Erythroblast (primary cell): ENCODE data around the gene KCNMA1.
"Not testable (repeated sequence)": the region's sequence is repeated elsewhere in the genome, so short reads cannot be mapped to it uniquely, and the experiment has no call there.

Experiments
- DNase-seq, 2 experiments: peaks; one replicate each; lab custom pipeline; 2025; lab: John Stamatoyannopoulos, UW
- GATA1 ChIP-seq: IDR thresholded peaks from 2 replicates; pipeline ENCODE4 v1.6.1; 2011; ENCODE audit warnings: low read depth, mild to moderate bottlenecking, control low read depth, low read length, moderate library complexity
- POLR2A ChIP-seq: IDR thresholded peaks from 2 replicates; pipeline ENCODE4 v1.6.1; 2011; ENCODE audit warnings: mild to moderate bottlenecking, low read length

KCNMA1 gene

DNA sequence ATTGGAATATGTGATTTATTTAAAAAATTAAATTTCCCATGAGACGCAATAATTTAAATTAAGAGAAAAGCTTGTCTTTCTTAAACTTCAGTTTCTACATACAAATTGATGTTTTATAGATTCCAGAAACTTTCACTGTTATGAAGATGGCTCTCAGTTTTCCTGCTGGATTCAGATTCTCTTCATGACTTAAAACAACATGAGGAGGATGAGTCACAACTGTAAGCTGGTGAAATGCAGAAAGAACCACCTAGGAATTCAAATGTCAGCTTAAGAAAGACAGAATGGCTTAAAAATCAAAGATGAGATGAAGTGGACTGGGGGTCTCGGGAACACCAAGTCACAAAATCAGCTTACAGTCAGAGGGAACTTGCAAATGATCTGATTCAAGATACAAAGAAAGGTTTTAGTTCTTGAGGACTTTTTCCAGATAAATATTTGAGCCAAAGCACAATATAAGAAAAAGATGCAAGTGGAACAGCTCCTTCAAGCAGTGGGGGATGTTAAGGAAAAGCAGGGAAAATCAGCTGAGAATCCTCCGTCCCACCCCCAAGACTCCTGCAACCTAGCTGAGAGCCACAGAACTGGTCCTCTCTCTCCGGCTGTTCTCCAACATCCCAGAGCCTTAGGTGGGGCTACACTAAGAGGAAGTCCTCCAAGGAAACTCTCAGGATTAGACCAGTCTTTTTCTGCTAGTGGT lies 279.8 kb downstream of the KCNMA1 start:
- TF ChIP-seq POLR2A (no peak), GATA1 (no peak)
- DNase-seq: no peak

DNA sequence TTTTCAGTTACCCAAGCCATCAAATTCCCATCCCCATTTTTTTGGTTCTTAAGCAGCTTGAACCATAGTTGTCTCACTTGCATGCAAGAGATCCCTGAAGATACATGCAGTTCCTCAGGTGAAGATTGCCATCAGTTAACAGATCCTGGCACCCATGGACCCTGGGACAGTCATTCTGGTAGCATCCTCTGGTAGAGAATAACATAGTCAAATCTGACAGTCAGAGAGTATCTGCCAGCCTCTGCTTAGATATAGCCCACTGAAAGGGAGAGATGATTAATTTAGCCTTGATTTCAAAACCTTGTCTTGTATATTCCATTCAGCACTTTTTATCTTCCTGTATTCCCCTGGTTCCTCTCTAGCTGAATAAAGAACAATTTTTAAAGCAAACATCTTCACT lies 280.4 kb downstream of the KCNMA1 start:
- no peak for DNase-seq
- TF ChIP-seq GATA1 (no peak), POLR2A (no peak)

DNA sequence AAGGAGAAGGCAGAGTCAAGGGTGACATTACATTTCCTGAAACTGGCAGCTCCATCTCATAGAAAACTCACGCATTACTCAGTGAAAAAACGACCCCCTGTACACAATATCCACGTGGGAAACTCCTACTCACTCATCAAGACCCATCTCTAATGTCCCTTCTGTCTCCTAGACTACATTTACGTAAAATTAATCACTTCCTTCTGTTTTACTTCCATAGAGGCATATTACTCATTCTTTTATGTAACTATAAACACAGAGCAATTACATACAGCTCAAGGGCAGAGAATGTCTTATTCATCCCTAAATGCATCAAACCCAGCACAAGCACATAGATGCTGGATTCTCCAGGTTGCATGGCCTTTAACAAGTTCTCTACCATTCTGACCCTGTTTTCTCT lies 281.8 kb downstream of the KCNMA1 start:
- no peak for DNase-seq

DNA sequence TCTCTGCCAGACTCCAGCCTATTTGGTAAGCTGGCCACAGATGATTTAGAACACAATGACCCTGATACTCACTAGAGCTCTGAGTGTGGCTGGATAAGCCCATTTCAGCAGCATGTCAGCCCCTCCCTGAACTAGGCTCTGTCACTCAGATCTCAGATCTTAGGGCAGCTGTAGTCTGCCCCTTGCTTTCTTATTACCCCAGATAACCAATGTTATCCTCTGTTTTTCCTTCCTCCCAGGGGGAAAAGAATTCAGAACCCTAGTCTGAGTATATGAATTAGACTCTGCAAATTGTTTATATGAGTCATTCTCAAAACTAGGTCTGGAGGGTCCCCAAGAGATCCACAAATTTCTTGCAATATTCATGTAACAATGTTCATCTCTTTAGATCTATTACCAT lies 286.2 kb downstream of the KCNMA1 start:
- no peak for DNase-seq
- no peak for TF ChIP-seq POLR2A
- no peak for TF ChIP-seq GATA1

More for the DNA sequence above, 281.8 kb downstream of the KCNMA1 start:
- no peak for TF ChIP-seq POLR2A
- no peak for TF ChIP-seq GATA1

DNA sequence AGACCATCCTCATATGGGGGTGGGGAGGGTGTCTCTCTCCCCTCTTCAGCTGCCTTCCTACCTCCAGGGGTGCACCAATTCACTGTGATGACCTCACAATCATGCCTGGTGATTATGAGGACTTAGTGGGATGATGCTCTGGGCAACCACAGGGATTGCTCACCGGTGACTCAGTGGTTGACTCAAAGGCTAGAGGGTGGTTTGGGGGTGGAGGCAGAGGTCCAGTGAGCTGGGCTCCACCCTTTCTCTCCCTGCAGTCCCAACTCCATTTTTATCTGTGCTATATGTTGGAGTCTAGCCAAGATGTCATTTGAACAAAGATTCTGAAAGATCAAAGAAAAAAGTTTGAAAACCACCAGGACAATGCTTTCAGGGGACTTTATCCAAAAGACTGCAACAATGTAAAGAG lies 286.9 kb downstream of the KCNMA1 start:
- no peak for TF ChIP-seq GATA1
- TF ChIP-seq POLR2A: no peak
- DNase-seq: peak; percentile 5 to 57

DNA sequence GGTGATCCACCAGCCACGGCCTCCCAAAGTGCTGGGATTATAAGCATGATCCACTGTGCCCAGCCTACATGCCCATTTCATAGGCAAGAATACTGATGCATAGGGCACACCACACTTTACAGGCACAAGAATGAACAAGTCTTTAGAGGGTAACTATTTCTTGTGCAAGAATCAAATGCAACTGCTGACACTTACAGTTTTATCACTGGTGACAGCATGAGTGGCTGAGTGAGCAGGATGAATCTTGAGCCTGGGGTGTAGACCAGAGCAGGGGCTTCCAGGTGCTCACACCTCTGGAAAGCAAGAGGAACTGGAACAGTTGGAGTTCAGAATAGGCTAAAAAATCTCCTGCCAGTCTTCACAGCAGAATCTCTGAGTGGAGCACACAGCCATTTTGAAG lies 287.5 kb downstream of the KCNMA1 start:
- no peak for DNase-seq

DNA sequence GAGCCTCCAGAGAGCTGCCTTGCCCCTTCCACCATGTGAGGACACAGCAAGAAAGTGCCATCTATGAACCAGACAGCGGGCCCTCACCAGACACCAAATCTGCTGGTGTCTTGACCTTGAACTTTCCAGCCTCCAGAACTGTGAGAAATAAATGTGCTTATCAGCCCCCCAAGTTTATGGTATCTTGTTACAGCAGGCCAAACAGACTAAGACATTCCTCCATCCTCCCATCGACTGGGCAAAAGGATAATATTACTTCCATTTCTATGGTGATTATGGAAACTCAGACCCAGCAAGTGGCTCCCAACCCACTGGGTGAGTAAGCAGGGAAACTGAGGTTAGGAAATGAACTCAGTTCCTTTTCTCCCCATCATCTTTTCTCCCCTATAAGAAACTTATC lies 288.4 kb downstream of the KCNMA1 start:
- no peak for DNase-seq
- TF ChIP-seq GATA1: no peak

More for the DNA sequence above, 287.5 kb downstream of the KCNMA1 start:
- TF ChIP-seq POLR2A (no peak), GATA1 (no peak)

DNA sequence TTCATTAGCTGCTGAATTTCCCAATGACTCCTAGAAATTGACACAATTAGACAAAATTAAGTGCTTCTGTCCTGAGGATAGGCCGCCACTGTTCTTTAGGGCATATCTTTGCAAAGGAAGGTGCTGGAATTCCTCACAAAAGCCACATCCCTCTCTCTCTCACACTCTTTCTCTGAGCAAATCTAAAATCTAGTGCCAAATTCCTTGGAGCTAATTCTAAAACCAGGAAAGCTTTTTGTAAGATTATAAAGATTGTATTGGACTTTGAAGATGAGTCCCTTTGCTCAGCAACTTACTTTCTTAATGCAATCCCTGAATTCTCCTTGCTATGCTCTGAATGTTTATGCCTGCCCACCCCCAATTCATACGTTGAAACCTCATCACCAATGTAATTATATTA lies 288.9 kb downstream of the KCNMA1 start:
- TF ChIP-seq GATA1 (no peak), POLR2A (no peak)
- no peak for DNase-seq

DNA sequence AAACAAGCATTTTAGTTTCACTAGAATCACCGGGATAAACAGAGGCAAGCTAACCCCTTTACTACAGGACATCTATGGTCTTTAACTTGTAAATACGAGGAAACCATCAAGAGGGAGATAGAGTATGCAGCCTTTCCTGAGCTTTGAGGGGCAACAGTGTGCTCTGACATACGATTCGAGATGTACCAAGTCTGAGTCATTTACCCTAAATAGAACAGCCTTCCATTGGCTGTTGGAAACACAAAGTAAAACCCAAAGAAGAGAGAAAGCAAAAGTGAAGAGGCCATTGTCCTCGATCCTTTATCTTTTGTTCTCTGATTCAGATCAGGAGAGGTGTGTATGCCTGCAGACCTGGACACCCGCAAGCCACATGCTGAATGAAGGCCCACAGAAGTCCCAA lies 289.5 kb downstream of the KCNMA1 start:
- TF ChIP-seq POLR2A (no peak), GATA1 (no peak)
- DNase-seq: no peak

DNA sequence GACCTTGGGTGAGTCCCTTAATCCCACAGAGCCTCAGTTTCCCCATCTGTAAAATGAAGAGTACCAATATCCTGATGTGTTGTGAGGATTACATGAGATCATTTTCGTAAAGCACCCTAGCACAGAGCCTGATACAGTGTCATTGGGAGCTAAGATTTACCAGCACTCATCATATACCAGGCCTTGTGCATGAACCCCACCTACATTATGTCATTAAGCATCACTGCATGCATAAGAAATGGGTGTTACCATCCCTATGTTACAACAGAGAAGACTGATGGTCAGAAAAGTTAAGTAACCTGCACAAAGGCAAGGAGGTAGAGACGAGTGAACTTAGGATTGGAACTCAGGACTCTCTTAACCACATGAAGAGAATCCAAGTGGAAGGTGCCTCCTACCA lies 290.6 kb downstream of the KCNMA1 start:
- TF ChIP-seq POLR2A: no peak
- TF ChIP-seq GATA1: no peak
- no peak for DNase-seq

DNA sequence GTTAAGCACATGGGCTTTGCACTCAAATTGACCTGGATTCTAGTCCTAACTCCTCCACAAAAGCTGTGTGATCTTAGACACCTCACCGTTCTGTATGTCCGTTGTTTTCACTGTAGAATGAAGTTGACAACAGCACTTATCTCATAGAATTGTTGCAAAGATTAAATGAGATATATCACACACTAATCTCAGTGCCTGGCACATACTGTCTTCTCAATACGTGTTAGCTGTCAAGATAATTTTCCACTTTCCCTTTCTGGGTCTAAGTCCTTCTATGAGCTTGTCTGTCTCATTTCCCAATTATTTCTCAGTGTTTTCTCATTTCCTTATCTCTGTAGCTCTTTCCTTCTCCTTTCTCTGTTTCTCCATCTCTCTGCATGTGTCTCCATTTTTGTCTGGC lies 296.6 kb downstream of the KCNMA1 start:
- no peak for DNase-seq
- TF ChIP-seq GATA1 (no peak), POLR2A (no peak)

DNA sequence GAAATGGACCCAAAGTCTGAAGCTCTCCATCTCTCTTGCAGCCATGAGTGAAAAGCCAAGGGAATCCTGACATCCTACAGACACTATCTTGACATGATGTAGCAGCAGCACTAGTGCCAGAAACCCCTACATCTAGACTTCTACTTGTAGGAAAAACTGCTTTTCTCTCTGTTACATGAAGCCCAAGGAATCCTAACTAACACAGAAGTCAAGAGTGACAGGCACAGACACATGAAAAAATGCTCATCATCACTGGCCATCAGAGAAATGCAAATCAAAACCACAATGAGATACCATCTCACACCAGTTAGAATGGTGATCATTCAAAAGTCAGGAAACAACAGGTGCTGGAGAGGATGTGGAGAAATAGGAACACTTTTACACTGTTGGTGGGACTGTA lies 297.7 kb downstream of the KCNMA1 start:
- not testable (repeated sequence) for DNase-seq

DNA sequence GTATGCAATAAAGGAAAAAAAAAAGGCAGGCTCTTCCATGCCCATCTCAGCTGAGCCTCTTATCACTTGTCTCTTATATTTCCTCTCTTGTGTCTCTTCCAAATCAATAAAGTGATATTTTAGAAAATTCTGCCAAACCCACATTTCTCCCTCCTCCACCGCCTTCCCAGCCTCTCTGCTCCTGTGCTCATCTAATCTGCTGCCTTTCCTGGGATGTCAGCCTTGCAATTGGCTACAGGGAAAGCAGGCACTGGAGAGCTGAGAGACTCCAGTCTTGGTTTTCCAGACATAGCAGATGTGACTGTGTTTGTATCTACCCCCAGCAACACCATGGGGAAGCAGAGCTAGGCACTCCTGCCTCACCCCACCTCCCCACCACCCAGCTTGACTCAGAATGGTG lies 298.4 kb downstream of the KCNMA1 start:
- DNase-seq: no peak
- no peak for TF ChIP-seq POLR2A
- no peak for TF ChIP-seq GATA1

DNA sequence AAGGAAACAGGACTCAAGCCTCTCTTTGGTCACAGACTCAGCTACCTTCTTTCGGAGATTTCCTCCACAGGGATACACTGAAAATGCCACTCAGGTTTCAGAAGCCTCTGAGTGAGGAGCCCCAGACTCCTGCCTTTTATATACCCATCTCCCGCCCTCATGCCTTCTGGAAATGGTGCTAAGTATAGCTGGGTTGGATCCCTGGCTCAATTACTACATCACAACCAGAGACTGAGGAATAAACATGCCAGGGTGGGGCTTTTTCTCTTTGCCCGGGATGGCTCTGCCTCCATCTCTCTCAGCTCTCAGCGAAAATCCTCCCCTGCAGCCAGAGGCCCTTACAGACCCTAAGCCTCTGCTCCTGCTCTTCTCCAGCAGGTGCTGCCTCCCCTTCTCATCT lies 299.5 kb downstream of the KCNMA1 start:
- TF ChIP-seq POLR2A: no peak
- TF ChIP-seq GATA1: no peak
- no peak for DNase-seq

DNA sequence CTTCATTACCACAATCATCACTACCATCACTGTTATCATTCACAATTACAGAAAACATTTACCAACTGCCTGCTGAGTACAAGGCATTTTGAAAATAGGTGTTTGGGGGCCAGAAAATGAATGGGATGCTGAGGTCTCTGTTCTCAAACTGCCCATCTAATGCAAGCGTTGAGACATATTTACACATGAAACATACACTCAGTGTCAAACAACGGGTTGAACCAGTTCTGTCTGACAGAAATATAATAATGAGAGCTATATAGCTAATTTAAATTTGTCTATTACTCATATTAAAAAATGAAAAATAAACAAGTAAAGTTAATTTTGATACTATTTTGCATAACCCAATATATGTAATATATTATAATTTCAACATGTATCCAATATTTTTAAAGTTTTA lies 303.1 kb downstream of the KCNMA1 start:
- no peak for DNase-seq
- no peak for TF ChIP-seq POLR2A
- no peak for TF ChIP-seq GATA1
